HL-60 (cell line): ENCODE measurements around the gene ANKRD28.

ENCODE experiments used
- TF ChIP-seq, protein P1 (sequence below): IDR thresholded peaks from one replicate; pipeline ENCODE4 v1.5.1; 2011; ENCODE audit warnings: low read length, control low read depth, inconsistent platforms; ENCODE audit not compliant: insufficient read depth
- TF ChIP-seq, protein P2 (sequence below): IDR thresholded peaks from 2 replicates; pipeline ENCODE4 v1.6.1; 2012; ENCODE audit warnings: low read depth; ENCODE audit not compliant: insufficient replicate concordance

DNA sequence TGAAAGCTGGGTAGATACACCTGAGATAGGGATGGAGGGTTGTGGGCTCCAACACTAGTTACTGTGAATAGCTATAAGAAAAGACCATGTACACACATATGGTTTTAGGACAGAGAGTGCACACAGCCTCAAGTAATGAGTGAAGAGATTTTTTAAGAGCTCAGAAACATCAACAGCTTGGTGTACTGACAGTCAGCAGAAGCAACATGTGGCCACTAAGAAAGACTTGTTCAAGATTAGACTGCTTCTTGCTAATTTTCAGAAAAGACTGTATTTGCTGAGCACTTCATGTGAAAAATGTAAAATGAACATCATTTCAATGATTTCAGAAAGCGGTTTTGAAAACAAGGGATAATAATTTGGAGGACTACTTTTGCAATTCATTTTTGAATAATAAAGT lies 10.3 kb downstream of the ANKRD28 start:
- TF ChIP-seq, protein P1, sequence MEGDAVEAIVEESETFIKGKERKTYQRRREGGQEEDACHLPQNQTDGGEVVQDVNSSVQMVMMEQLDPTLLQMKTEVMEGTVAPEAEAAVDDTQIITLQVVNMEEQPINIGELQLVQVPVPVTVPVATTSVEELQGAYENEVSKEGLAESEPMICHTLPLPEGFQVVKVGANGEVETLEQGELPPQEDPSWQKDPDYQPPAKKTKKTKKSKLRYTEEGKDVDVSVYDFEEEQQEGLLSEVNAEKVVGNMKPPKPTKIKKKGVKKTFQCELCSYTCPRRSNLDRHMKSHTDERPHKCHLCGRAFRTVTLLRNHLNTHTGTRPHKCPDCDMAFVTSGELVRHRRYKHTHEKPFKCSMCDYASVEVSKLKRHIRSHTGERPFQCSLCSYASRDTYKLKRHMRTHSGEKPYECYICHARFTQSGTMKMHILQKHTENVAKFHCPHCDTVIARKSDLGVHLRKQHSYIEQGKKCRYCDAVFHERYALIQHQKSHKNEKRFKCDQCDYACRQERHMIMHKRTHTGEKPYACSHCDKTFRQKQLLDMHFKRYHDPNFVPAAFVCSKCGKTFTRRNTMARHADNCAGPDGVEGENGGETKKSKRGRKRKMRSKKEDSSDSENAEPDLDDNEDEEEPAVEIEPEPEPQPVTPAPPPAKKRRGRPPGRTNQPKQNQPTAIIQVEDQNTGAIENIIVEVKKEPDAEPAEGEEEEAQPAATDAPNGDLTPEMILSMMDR, result no peak
- TF ChIP-seq, protein P2, sequence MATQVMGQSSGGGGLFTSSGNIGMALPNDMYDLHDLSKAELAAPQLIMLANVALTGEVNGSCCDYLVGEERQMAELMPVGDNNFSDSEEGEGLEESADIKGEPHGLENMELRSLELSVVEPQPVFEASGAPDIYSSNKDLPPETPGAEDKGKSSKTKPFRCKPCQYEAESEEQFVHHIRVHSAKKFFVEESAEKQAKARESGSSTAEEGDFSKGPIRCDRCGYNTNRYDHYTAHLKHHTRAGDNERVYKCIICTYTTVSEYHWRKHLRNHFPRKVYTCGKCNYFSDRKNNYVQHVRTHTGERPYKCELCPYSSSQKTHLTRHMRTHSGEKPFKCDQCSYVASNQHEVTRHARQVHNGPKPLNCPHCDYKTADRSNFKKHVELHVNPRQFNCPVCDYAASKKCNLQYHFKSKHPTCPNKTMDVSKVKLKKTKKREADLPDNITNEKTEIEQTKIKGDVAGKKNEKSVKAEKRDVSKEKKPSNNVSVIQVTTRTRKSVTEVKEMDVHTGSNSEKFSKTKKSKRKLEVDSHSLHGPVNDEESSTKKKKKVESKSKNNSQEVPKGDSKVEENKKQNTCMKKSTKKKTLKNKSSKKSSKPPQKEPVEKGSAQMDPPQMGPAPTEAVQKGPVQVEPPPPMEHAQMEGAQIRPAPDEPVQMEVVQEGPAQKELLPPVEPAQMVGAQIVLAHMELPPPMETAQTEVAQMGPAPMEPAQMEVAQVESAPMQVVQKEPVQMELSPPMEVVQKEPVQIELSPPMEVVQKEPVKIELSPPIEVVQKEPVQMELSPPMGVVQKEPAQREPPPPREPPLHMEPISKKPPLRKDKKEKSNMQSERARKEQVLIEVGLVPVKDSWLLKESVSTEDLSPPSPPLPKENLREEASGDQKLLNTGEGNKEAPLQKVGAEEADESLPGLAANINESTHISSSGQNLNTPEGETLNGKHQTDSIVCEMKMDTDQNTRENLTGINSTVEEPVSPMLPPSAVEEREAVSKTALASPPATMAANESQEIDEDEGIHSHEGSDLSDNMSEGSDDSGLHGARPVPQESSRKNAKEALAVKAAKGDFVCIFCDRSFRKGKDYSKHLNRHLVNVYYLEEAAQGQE, result no peak
